HepG2 (cell line): ENCODE data around the gene NMUR1. TPM values are rescaled to one million over a fixed set of nuclear protein-coding genes. Genes with fewer than 3 reads are reported as not detected.
A peak's percentile ranks its signal among the peaks of the same experiment; 100 is the strongest.

ENCODE experiments used
- ATAC-seq: fragments of 200-7000 bp; cut with Tn5 transposase; 3 replicates; pipeline ENCODE4 v1.9.1; 2020; ENCODE audit warnings: mild to moderate bottlenecking, moderate library complexity
- BruUV-seq: library from RNA; stranded (reverse); fragments of 400-500 nt; replicated peaks from 2 replicates; lab custom pipeline; 2021; lab: Mats Ljungman, UMichigan
- CTCF ChIA-PET: fragments of 300-600 bp; formaldehyde crosslinking; extraction: SDS; loops from one replicate; lab custom pipeline; 2021; ENCODE audit warnings: low total read pairs, inconsistent platforms, low intra/inter-chr PET ratio; lab: Yijun Ruan, JAX
- POLR2A ChIA-PET: fragments of 350-600 bp; sonication (Branson Sonifier 250); formaldehyde crosslinking; loops from one replicate; lab custom pipeline; 2020; ENCODE audit warnings: antibody characterized with exemption, inconsistent platforms; lab: Yijun Ruan, JAX
- DNase-seq: peaks from one replicate; pipeline ENCODE4 v3.0.0-alpha.2; 2015; ENCODE audit warnings: low spot score
- FAIRE-seq: peaks from 3 replicates; lab custom pipeline; 2011; peaks lifted over from hg19 to GRCh38; lab: Jason Lieb, UNC
- H2AFZ ChIP-seq: one replicate; pipeline ENCODE4 v1.6.1; 2011; ENCODE audit warnings: low read length, inconsistent platforms
- H3K27ac ChIP-seq: fragments of 300-600 bp; 3 replicates; pipeline ENCODE4 v1.8.0; 2011; ENCODE audit warnings: mixed run types, mild to moderate bottlenecking, mixed read lengths, low read length, inconsistent platforms; ENCODE audit not compliant: insufficient read depth; ENCODE audit errors: extremely low read length
- H3K27me3 ChIP-seq, 2 experiments: fragments of 200-600 bp in 1 of 2; 2 replicates in 1 of 2; 3 replicates in 1 of 2; pipeline versions ENCODE4 v1.6.0 to v1.8.0; 2011; ENCODE audit warnings: low read length in 2 of 2, mild to moderate bottlenecking in 2 of 2, moderate library complexity in 2 of 2, inconsistent platforms in 1 of 2; ENCODE audit not compliant: insufficient read depth in 2 of 2, control insufficient read depth in 1 of 2
- H3K36me3 ChIP-seq, 2 experiments: fragments of 200-600 bp in 1 of 2; replicated peaks in 1 of 2; 2 replicates in 1 of 2; 3 replicates in 1 of 2; pipeline versions ENCODE4 v1.5.1 to v1.8.0; 2011; ENCODE audit warnings: low read length in 2 of 2, inconsistent platforms in 1 of 2; ENCODE audit not compliant: insufficient read depth in 2 of 2, control insufficient read depth in 1 of 2
- H3K4me1 ChIP-seq: 2 replicates; pipeline ENCODE4 v1.5.1; 2012; ENCODE audit warnings: low read length, inconsistent platforms; ENCODE audit not compliant: insufficient read depth
- H3K4me2 ChIP-seq: 2 replicates; pipeline ENCODE4 v1.6.0; 2011; ENCODE audit warnings: low read depth, low read length, inconsistent platforms
- H3K4me3 ChIP-seq, 3 experiments: fragments of 200-600 bp in 1 of 3; sonication (generic), shearing (Covaris generic) in 1 of 3; replicated peaks in 1 of 3; 2 replicates each; pipeline ENCODE4 v1.5.1; 2011 to 2016; ENCODE audit warnings: low read length in 3 of 3, inconsistent platforms in 2 of 3, low read depth in 2 of 3, mild to moderate bottlenecking in 2 of 3, control low read depth in 1 of 3, mixed read lengths in 1 of 3; ENCODE audit not compliant: insufficient read depth in 1 of 3
- H3K79me2 ChIP-seq: one replicate; pipeline ENCODE4 v1.6.1; 2011; ENCODE audit warnings: low read length, inconsistent platforms; ENCODE audit not compliant: insufficient read depth
- H3K9ac ChIP-seq: 2 replicates; pipeline ENCODE4 v1.6.0; 2011; ENCODE audit warnings: mild to moderate bottlenecking, low read depth, low read length, inconsistent platforms; ENCODE audit not compliant: insufficient read depth
- H3K9me3 ChIP-seq: 2 replicates; pipeline ENCODE4 v1.5.1; 2012; ENCODE audit warnings: mild to moderate bottlenecking, low read length
- H4K20me1 ChIP-seq: 2 replicates; pipeline ENCODE4 v1.6.0; 2011; ENCODE audit warnings: inconsistent platforms, mild to moderate bottlenecking, low read length, moderate library complexity; ENCODE audit not compliant: insufficient read depth
- AGO2 ChIP-seq: fragments of 200-400 bp; formaldehyde crosslinking; optimal IDR thresholded peaks from 2 replicates; pipeline ENCODE3; 2017; ENCODE audit warnings: mild to moderate bottlenecking, low read depth, low read length, moderate library complexity
- GFI1 ChIP-seq: sonication (generic); formaldehyde crosslinking; IDR thresholded peaks from 2 replicates; pipeline ENCODE4 v1.5.0; 2020; ENCODE audit warnings: missing genetic modification reagents, mild to moderate bottlenecking, borderline replicate concordance
- GLMP ChIP-seq: sonication (generic); formaldehyde crosslinking; IDR thresholded peaks from 2 replicates; pipeline ENCODE4 v1.9.0; 2021; ENCODE audit warnings: missing genetic modification reagents, mild to moderate bottlenecking, borderline replicate concordance
- REST ChIP-seq, 2 experiments: IDR thresholded peaks; 2 replicates each; pipeline ENCODE4 v1.6.1; 2011 to 2012; ENCODE audit warnings: low read length in 2 of 2, borderline replicate concordance in 1 of 2, low read depth in 1 of 2, mild to moderate bottlenecking in 1 of 2, moderate library complexity in 1 of 2
- ZNF678 ChIP-seq: sonication (generic); formaldehyde crosslinking; IDR thresholded peaks from 2 replicates; pipeline ENCODE4 v1.4.0; 2020; ENCODE audit warnings: mild to moderate bottlenecking, missing genetic modification reagents
- WGBS: methylation state at CpG from one replicate; pipeline ENCODE4 v1.1.6; 2017; ENCODE audit warnings: low lambda C conversion rate; 5-methylcytosine and 5-hydroxymethylcytosine counted together
- in situ Hi-C: cut with HindIII; loops from 2 replicates; pipeline ENCODE4 v1.10.0; 2017; ENCODE audit warnings: low pct_unique_long_range_greater_than_20kb; ENCODE audit not compliant: extremely low pct_ligation_motif_present
- intact Hi-C: fragments of 100-400 bp; cut with micrococcal nuclease; formaldehyde crosslinking; loops from one replicate; pipeline ENCODE4 v1.10.0; 2022; ENCODE audit not compliant: unreplicated experiment
- polyA plus RNA-seq, 8 experiments: library from polyadenylated mRNA; depleted of rRNA in 3 of 8; stranded (reverse) in 7 of 8; unstranded in 1 of 8; fragments of >200 nt; fragmentation: Illumina TruSeq in 4 of 8; extraction: Trizol in 4 of 8; gene quantifications; 2 replicates each; pipeline versions ENCODE4 v1.2.1 to v1.2.3, GENCODE V29; 2011 to 2016; ENCODE audit warnings: low read depth in 4 of 8, missing spikeins in 1 of 8, mixed read lengths in 1 of 8; ENCODE audit not compliant: insufficient read depth in 1 of 8
- total RNA-seq, 5 experiments: library from RNA; depleted of rRNA; stranded (reverse); fragments of >200 nt; fragmentation: Illumina TruSeq; extraction: Trizol; gene quantifications; 2 replicates each; pipeline ENCODE4 v1.2.3, GENCODE V29; 2016; ENCODE audit warnings: low read depth in 1 of 5

Gene NMUR1
- total and polyA plus RNA-seq, 2 of the 13 experiments (the other 11 are each of a cell fraction or from before 2014, with no cell fraction given), result not detected

DNA sequence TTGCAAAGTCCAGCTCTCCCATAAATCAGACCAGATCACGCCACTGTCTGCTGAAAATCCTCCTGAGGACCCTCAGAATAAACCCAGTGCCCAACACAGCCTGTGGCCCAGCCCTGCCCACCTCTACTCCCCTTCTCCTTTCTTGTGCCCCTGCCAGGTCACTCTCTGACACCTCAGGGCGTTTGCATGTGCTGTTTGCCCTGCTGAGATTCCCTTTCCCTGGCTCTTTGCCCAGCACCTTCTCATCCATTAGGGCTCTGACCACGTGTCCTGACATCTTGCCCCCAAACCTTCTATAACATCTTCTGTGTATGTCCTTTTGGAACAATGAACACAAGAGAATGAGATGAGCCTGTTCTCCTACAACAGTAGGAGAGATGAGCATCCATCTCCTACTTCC is 18.5 kb upstream of the NMUR1 start:
- Histone ChIP-seq H3K79me2 (no peaks in the 10 kb centered on the region), H2AFZ (no peak overlapping the region), H3K4me1 (no peaks in the 10 kb centered on the region), H3K4me3 (no peak overlapping the region), H3K4me2 (no peak overlapping the region), H4K20me1 (no peaks in the 10 kb centered on the region), H3K9ac (no peak overlapping the region), H3K9me3 (peaks cover 12% of the 10 kb centered on the region), H3K27me3 (peaks cover 0 to 8% of the 10 kb centered on the region in 2 experiments; a peak in 1 of 5 replicates), H3K36me3 (no peaks in the 10 kb centered on the region), H3K27ac (no peak overlapping the region)
- DNase-seq (no peak), FAIRE-seq (no peak), ATAC-seq (no peak)
- in situ Hi-C loops (no loop called here), intact Hi-C loops (no loop called here)
- no TSS peak for BruUV-seq
- ChIA-PET CTCF (no interaction called here), POLR2A (no interaction called here)
- 6% methylated on average over 3 of the region's 3 CpGs for WGBS
- TF ChIP-seq GFI1 (peak; percentile 87), REST (IDR thresholded peaks at IDR 0.05; ENCODE audit: borderline replicate concordance in 1 of 2, low read depth in 1 of 2, low read length in 2 of 2) (no peak), GLMP (CRISPR knock-in tag) (no peak), AGO2 (no peak), ZNF678 (no peak)
